K562 (cell line): Measurements from ENCODE around the gene CEBPZ. TPM values are rescaled to one million over a fixed set of nuclear protein-coding genes. Genes with fewer than 3 reads are reported as not detected.
"Not testable (repeated sequence)": the region's sequence is repeated elsewhere in the genome, so short reads cannot be mapped to it uniquely, and the experiment has no call there.

ENCODE experiments used
- ATAC-seq: fragments of 200-7000 bp; cut with Tn5 transposase; 3 replicates; pipeline ENCODE4 v1.9.1; 2020; ENCODE audit warnings: moderate library complexity
- BruUV-seq: library from RNA; stranded (reverse); fragments of 400-500 nt; replicated peaks from 2 replicates; lab custom pipeline; 2021; lab: Mats Ljungman, UMichigan
- CTCF ChIA-PET: fragments of 300-600 bp; formaldehyde crosslinking; extraction: SDS; loops from one replicate; lab custom pipeline; 2021; ENCODE audit warnings: low intra/inter-chr PET ratio; lab: Yijun Ruan, JAX
- POLR2A ChIA-PET: fragments of 300-600, 350-650 bp; sonication (Branson Sonifier 250); formaldehyde crosslinking; extraction: SDS; loops from one replicate; lab custom pipeline; 2021; ENCODE audit warnings: antibody characterized with exemption, inconsistent platforms; lab: Yijun Ruan, JAX
- DNase-seq, 4 experiments: peaks; one replicate each; pipeline versions ENCODE4 v3.0.0 to v3.0.0-alpha.2; 2011 to 2018; ENCODE audit warnings: low spot score in 3 of 4, mixed read lengths in 3 of 4; ENCODE audit errors: extremely low read depth in 1 of 4
- FAIRE-seq: peaks from 2 replicates; lab custom pipeline; 2011; peaks lifted over from hg19 to GRCh38; lab: Jason Lieb, UNC
- H2AFZ ChIP-seq: 2 replicates; pipeline ENCODE4 v1.6.0; 2011; ENCODE audit warnings: low read depth, low read length, control low read depth, inconsistent platforms
- H3K27ac ChIP-seq: fragments of 200-600 bp; 3 replicates; pipeline ENCODE4 v1.8.0; 2011; ENCODE audit warnings: low read depth, mild to moderate bottlenecking, control low read depth, inconsistent platforms, low read length, moderate library complexity, mixed read lengths; ENCODE audit errors: extremely low read depth
- H3K27me3 ChIP-seq, 2 experiments: fragments of 300-600 bp in 1 of 2; 2 replicates in 1 of 2; 3 replicates in 1 of 2; pipeline versions ENCODE4 v1.6.0 to v1.8.0; 2011; ENCODE audit warnings: inconsistent platforms in 2 of 2, low read length in 2 of 2, mild to moderate bottlenecking in 1 of 2, mixed read lengths in 1 of 2, moderate library complexity in 1 of 2; ENCODE audit not compliant: control insufficient read depth in 2 of 2, insufficient read depth in 2 of 2
- H3K36me3 ChIP-seq: fragments of 300-600 bp; 3 replicates; pipeline ENCODE4 v1.8.0; 2011; ENCODE audit warnings: mild to moderate bottlenecking, low read length, inconsistent platforms; ENCODE audit not compliant: control insufficient read depth, insufficient read depth
- H3K4me1 ChIP-seq, 2 experiments: fragments of 200-600 bp in 1 of 2; replicated peaks in 1 of 2; 2 replicates in 1 of 2; 3 replicates in 1 of 2; pipeline versions ENCODE4 v1.5.1 to v1.8.0; 2011; ENCODE audit warnings: inconsistent platforms in 2 of 2, low read length in 2 of 2, mild to moderate bottlenecking in 1 of 2, mixed read lengths in 1 of 2, moderate library complexity in 1 of 2; ENCODE audit not compliant: control insufficient read depth in 2 of 2, insufficient read depth in 2 of 2
- H3K4me2 ChIP-seq: 2 replicates; pipeline ENCODE4 v1.6.1; 2011; ENCODE audit warnings: low read length, control low read depth, inconsistent platforms, mixed read lengths; ENCODE audit not compliant: insufficient read depth
- H3K4me3 ChIP-seq: fragments of 200-600 bp; sonication (generic), shearing (Covaris generic); 2 replicates; pipeline ENCODE4 v1.5.1; 2016; ENCODE audit warnings: control low read depth, inconsistent platforms
- H3K79me2 ChIP-seq: fragments of 200-600 bp; 3 replicates; pipeline ENCODE4 v1.8.0; 2011; ENCODE audit warnings: low read length, inconsistent platforms; ENCODE audit not compliant: control insufficient read depth, insufficient read depth
- H3K9ac ChIP-seq, 2 experiments: 2 replicates each; pipeline versions ENCODE4 v1.6.0 to v1.6.1; 2011; ENCODE audit warnings: low read depth in 2 of 2, low read length in 2 of 2, control low read depth in 1 of 2, inconsistent platforms in 1 of 2, mild to moderate bottlenecking in 1 of 2, mixed read lengths in 1 of 2; ENCODE audit not compliant: insufficient read depth in 1 of 2
- H3K9me1 ChIP-seq: one replicate; pipeline ENCODE4 v1.6.0; 2011; ENCODE audit warnings: inconsistent platforms, mild to moderate bottlenecking, low read length, moderate library complexity; ENCODE audit not compliant: control insufficient read depth, insufficient read depth
- H3K9me3 ChIP-seq: replicated peaks from 2 replicates; pipeline ENCODE4 v1.5.1; 2011; ENCODE audit warnings: low read depth, low read length, inconsistent platforms; ENCODE audit not compliant: control insufficient read depth, insufficient read depth
- H4K20me1 ChIP-seq: replicated peaks from 2 replicates; pipeline ENCODE4 v1.6.1; 2011; ENCODE audit warnings: low read length, inconsistent platforms, mixed read lengths; ENCODE audit not compliant: control insufficient read depth, insufficient read depth
- ZNF592 ChIP-seq: fragments of 450-650 bp; IDR thresholded peaks from 2 replicates; pipeline ENCODE4 v1.6.1; 2017; ENCODE audit warnings: antibody characterized with exemption, mild to moderate bottlenecking
- WGBS: fragments of 100-300 bp; shearing (Covaris generic); methylation state at CpG from one replicate; pipeline ENCODE4 v1.1.6; 2016; ENCODE audit warnings: low coverage, mixed read lengths; ENCODE audit not compliant: insufficient coverage; ENCODE audit errors: missing lambda C conversion rate; 5-methylcytosine and 5-hydroxymethylcytosine counted together
- in situ Hi-C: fragments of 300-500 bp; cut with MboI; formaldehyde crosslinking; loops from 4 replicates; pipeline ENCODE4 v1.15.0; 2018; ENCODE audit warnings: inconsistent platforms, mixed read lengths
- intact Hi-C: fragments of 100-400 bp; cut with micrococcal nuclease; formaldehyde crosslinking; loops from 2 replicates; pipeline ENCODE4 v1.14.2; 2022
- polyA plus RNA-seq, 8 experiments: library from polyadenylated mRNA; depleted of rRNA in 4 of 8; stranded (reverse) in 5 of 8; unstranded in 3 of 8; fragments of >200 nt; fragmentation: Nextera tagmentation in 2 of 8; fragmentation: Illumina TruSeq in 1 of 8; extraction: Ambion mirVana in 2 of 8; extraction: Trizol in 1 of 8; gene quantifications; 2 replicates each; pipeline versions ENCODE4 v1.2.1 to v1.2.3, GENCODE V29; 2011 to 2014; ENCODE audit warnings: inconsistent platforms in 1 of 8, missing spikeins in 1 of 8
- total RNA-seq, 7 experiments: library from RNA; depleted of rRNA in 6 of 7; stranded (reverse); fragments of >200 nt in 6 of 7; fragmentation: Illumina TruSeq in 2 of 7; extraction: Trizol in 2 of 7; gene quantifications; 2 replicates each; pipeline versions ENCODE4 v1.2.1 to v1.2.3, GENCODE V29; 2011 to 2021; ENCODE audit warnings: low replicate concordance in 1 of 7
- TF ChIP-seq, protein P1 (sequence below): fragments of 450-650 bp; IDR thresholded peaks from 2 replicates; pipeline ENCODE4 v1.6.1; 2017; ENCODE audit warnings: mild to moderate bottlenecking, moderate library complexity

The CEBPZ gene
- total and polyA plus RNA-seq, 9 of the 15 experiments (the other 6 are each of a cell fraction or from before 2014, with no cell fraction given): 49.7 to 160 (median 82.8) TPM

GRCh38 chr2:37226863-37227262 lies 4.5 kb downstream of the CEBPZ start (continued):
- TF ChIP-seq, protein P1, sequence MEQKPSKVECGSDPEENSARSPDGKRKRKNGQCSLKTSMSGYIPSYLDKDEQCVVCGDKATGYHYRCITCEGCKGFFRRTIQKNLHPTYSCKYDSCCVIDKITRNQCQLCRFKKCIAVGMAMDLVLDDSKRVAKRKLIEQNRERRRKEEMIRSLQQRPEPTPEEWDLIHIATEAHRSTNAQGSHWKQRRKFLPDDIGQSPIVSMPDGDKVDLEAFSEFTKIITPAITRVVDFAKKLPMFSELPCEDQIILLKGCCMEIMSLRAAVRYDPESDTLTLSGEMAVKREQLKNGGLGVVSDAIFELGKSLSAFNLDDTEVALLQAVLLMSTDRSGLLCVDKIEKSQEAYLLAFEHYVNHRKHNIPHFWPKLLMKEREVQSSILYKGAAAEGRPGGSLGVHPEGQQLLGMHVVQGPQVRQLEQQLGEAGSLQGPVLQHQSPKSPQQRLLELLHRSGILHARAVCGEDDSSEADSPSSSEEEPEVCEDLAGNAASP: no peak

- H3K9me3 ChIP-seq, H3K9ac ChIP-seq, CTCF ChIA-PET, H3K4me2 ChIP-seq, POLR2A ChIA-PET, H3K27ac ChIP-seq, H3K4me3 ChIP-seq, H3K9me1 ChIP-seq, in situ Hi-C loops, FAIRE-seq, H3K4me1 ChIP-seq, DNase-seq, H2AFZ ChIP-seq, BruUV-seq, intact Hi-C loops, H3K27me3 ChIP-seq, ATAC-seq: not testable (repeated sequence)
- no CpG with 5 or more reads among the region's 2 CpGs for WGBS
- H4K20me1 ChIP-seq: peaks cover 12% of the 10 kb centered on the region; the same call in 1 of the 2 replicates
- peaks cover 85% of the 10 kb centered on the region for H3K36me3 ChIP-seq
- TF ChIP-seq ZNF592: peak; percentile 54; the same call in 1 of the 2 replicates
- H3K79me2 ChIP-seq: peaks cover 77% of the 10 kb centered on the region
Measured at GRCh38 chr2:37225129-37225528, 6.3 kb downstream of the CEBPZ start.
